ENCODE measurements around the gene PPIF.

- TF ChIP-seq EZH2 (IDR thresholded peaks at IDR 0.05): no peak
- TF ChIP-seq, protein P1, sequence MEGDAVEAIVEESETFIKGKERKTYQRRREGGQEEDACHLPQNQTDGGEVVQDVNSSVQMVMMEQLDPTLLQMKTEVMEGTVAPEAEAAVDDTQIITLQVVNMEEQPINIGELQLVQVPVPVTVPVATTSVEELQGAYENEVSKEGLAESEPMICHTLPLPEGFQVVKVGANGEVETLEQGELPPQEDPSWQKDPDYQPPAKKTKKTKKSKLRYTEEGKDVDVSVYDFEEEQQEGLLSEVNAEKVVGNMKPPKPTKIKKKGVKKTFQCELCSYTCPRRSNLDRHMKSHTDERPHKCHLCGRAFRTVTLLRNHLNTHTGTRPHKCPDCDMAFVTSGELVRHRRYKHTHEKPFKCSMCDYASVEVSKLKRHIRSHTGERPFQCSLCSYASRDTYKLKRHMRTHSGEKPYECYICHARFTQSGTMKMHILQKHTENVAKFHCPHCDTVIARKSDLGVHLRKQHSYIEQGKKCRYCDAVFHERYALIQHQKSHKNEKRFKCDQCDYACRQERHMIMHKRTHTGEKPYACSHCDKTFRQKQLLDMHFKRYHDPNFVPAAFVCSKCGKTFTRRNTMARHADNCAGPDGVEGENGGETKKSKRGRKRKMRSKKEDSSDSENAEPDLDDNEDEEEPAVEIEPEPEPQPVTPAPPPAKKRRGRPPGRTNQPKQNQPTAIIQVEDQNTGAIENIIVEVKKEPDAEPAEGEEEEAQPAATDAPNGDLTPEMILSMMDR (IDR thresholded peaks at IDR 0.05): no peak
- no peak for TF ChIP-seq EZH2phosphoT487 (IDR thresholded peaks at IDR 0.05)
These were observed 25.3 kb upstream of the PPIF start for GRCh38 chr10:79321951-79322350.

Measured in neural progenitor cell (in vitro differentiated cells).